Right renal cortex interstitium (tissue), 3 donors: ENCODE results near the gene KRT17. TPM values are rescaled to one million over a fixed set of nuclear protein-coding genes. Genes with fewer than 3 reads are reported as not detected.
"Not testable (repeated sequence)": the region's sequence is repeated elsewhere in the genome, so short reads cannot be mapped to it uniquely, and the experiment has no call there.

Experiments
- DNase-seq, 3 donors: peaks; one replicate each; pipeline ENCODE4 v3.0.0-alpha.2; 2013; ENCODE audit warnings: low read depth in 3 of 3, low spot score in 2 of 3
- polyA plus RNA-seq, 3 donors: library from polyadenylated mRNA; unstranded; fragments of 120-200 nt; gene quantifications; one replicate each; pipeline ENCODE4 v1.2.1, GENCODE V29; 2013; ENCODE audit not compliant: insufficient read length in 3 of 3

KRT17 gene
- polyA plus RNA-seq, 3 donors: 0.98 to 1.6 (median 1.2) TPM

DNA sequence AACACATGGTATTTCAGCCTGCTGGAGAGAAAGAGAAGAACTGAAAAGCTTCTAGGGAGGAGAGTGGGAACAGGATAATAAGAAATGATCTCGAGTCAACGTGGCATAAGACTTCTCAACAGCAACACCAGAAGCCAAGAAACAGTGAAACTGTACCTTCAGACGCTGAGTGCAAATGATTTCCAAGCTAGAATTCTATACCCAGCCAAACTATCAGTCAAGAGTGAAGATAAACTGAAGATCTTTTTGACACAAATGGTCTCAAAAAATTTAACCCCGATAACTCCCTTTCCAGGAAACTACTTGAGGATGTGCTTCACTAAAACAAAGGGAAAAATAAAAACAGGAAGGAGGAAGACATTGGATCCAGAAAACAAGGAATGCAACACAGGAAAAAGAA, 17.4 kb downstream of the KRT17 start:
- not testable (repeated sequence) for DNase-seq

DNA sequence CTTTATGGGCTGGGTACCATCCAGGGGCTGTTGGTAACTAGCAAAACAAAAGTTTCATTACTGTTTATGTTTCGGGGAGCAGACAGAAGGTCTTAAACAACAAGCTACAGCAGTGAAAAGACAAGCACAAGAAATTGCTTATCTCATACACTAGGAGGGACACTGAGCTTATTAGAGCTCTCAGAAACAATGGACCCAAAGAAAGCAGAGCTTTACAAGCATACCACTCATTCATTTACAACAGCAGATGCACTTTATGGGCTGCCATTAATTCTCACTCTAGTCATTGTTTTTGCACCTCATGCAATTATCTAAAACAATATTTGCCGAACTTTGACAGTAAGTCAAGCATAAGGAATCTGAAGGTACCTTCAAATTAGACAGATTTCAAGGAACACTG, 21.9 kb downstream of the KRT17 start:
- no peak for DNase-seq

GRCh38 chr17:41600318-41600717, 24.1 kb downstream of the KRT17 start:
- no peak for DNase-seq

- DNase-seq: no peak
Measured at GRCh38 chr17:41599680-41600079, 24.7 kb downstream of the KRT17 start.

GRCh38 chr17:41595585-41595984, 28.8 kb downstream of the KRT17 start:
- no peak for DNase-seq

- DNase-seq: no peak
Measured at GRCh38 chr17:41594363-41594915, 29.9 kb downstream of the KRT17 start.

GRCh38 chr17:41593306-41593981, 30.9 kb downstream of the KRT17 start:
- no peak for DNase-seq

DNA sequence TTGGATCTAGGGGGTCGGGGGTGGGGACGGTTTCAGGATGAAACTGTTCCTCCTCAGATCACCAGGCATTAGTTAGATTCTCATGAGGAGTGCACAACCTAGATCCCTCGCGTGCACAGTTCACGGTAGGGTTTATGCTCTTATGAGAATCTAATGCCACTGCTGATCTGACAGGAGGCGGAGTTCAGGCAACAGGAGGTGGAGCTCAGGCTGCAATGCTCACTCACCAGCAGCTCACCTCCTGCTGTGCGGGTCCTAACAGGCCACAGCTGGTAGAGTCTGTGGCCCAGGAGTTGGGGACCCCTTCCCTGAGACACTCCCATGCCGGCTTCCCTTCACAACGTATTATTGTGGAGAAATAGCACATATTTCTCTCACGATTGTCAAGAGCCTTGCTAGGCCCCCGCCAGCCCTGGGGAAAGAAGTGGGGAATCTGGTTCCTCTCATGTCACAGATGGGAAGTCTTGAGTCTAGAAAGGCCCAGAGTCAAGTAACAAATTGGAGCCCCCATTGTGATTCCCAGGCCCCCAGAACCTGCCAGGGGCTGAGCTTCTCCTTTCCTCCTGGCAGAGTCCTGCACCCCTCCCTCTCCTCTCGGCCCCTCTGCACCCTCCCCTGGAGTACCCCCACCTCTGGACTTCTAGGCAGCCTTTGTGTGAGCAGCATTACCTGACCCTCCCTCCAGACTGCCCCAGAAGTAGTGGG, 31.6 kb downstream of the KRT17 start:
- no peak for DNase-seq

GRCh38 chr17:41589301-41589700, 35.1 kb downstream of the KRT17 start:
- no peak for DNase-seq

GRCh38 chr17:41588126-41588810, 36.1 kb downstream of the KRT17 start:
- DNase-seq: no peak

- no peak for DNase-seq
Measured at GRCh38 chr17:41586863-41587495, 37.4 kb downstream of the KRT17 start, which contains the start of gene KRT14. Gene KRT14, minus strand, starts transcription at chr17:41586895. Its CDS starts 61 bp downstream, at chr17:41586834.

- no peak for DNase-seq
Measured at GRCh38 chr17:41585301-41586056, 38.9 kb downstream of the KRT17 start.

- not testable (repeated sequence) for DNase-seq
Measured at GRCh38 chr17:41584331-41584927, 39.9 kb downstream of the KRT17 start.

DNA sequence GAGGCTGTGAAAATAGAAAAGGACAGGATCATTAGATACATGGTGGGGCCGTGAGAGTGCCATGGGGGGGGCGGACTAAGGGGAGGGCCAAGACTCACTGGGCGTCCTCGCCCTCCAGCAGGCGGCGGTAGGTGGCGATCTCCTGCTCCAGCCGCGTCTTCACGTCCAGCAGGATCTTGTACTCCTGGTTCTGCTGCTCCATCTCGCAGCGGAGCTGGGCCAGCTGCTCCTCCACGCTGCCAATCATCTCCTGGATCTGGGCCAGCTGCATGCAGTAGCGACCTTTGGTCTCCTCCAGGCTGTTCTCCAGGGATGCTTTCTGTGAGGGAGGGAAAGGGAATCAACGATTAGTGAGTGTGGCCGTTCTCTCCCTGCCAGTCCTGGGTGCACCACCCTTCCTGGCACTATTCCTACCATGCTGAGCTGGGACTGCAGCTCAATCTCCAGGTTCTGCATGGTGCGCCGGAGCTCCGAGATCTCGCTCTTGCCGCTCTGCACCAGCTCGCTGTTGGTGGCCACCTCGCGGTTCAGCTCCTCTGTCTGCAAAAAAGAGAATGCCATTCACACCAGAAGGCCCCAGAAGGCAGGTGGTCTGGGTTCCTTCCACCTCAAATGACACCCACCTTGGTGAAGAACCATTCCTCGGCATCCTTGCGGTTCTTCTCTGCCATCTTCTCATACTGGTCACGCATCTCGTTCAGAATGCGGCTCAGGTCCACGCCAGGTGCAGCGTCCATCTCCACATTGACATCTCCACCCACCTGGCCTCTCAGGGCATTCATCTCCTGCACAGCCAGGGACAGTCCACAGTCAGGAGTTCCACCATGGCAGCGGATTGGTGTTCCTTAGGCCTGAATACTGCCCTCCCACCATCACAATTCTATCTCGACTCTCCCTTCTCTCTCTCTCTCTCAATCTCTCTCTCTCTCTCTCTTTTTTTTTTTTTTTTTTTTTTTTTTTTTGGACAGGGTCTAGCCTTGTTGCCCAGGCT, 40.9 kb downstream of the KRT17 start:
- no peak for DNase-seq

GRCh38 chr17:41582061-41582968, 42.1 kb downstream of the KRT17 start:
- not testable (repeated sequence) for DNase-seq

- no peak for DNase-seq
Measured at GRCh38 chr17:41581366-41582060, 42.9 kb downstream of the KRT17 start.
